ENCODE data around the gene CNGA4. TPM values are rescaled to one million over a fixed set of nuclear protein-coding genes. Genes with fewer than 3 reads are reported as not detected.

Gene CNGA4
- total and polyA plus RNA-seq, 2 of the 13 experiments (the other 11 are each of a cell fraction or from before 2014, with no cell fraction given): 0.03 TPM; not detected in 1

- DNase-seq (ENCODE audit: low spot score): no peak
- Histone ChIP-seq H3K4me3 (replicated peaks in 1 of 3; ENCODE audit: insufficient read depth in 1 of 3, low read depth in 2 of 3, low read length in 3 of 3) (no peak overlapping the region), H3K4me1 (ENCODE audit: insufficient read depth, low read length) (no peaks in the 10 kb centered on the region), H3K27ac (ENCODE audit: extremely low read length, insufficient read depth, low read length) (no peak overlapping the region), H3K79me2 (ENCODE audit: insufficient read depth, low read length) (no peaks in the 10 kb centered on the region), H2AFZ (ENCODE audit: low read length) (no peak overlapping the region), H3K9me3 (ENCODE audit: low read length) (no peaks in the 10 kb centered on the region), H4K20me1 (ENCODE audit: insufficient read depth, low read length) (no peaks in the 10 kb centered on the region), H3K4me2 (ENCODE audit: low read depth, low read length) (no peak overlapping the region), H3K27me3 (ENCODE audit: control insufficient read depth in 1 of 2, insufficient read depth in 2 of 2, low read length in 2 of 2) (peaks cover 0 to 11% of the 10 kb centered on the region in 2 experiments; a peak in 1 of 5 replicates), H3K36me3 (replicated peaks in 1 of 2; ENCODE audit: control insufficient read depth in 1 of 2, insufficient read depth in 2 of 2, low read length in 2 of 2) (no peaks in the 10 kb centered on the region), H3K9ac (ENCODE audit: insufficient read depth, low read depth, low read length) (no peak overlapping the region)
- no peak for FAIRE-seq
- no TSS peak for BruUV-seq (replicated peaks)
- intact Hi-C loops (cut with micrococcal nuclease; ENCODE audit: unreplicated experiment): no loop called here
- CTCF ChIA-PET (ENCODE audit: low intra/inter-chr PET ratio, low total read pairs): no interaction called here
- POLR2A ChIA-PET: no interaction called here
- no peak for ATAC-seq
- WGBS (ENCODE audit: low lambda C conversion rate): 5% methylated on average over 3 of the region's 3 CpGs
- in situ Hi-C loops (cut with HindIII; ENCODE audit: extremely low pct_ligation_motif_present, low pct_unique_long_range_greater_than_20kb): no loop called here
- TF ChIP-seq CHD4 (IDR thresholded peaks at IDR 0.05; ENCODE audit: borderline replicate concordance, low read length): no peak
- TF ChIP-seq KDM5B (CRISPR knock-in tag; IDR thresholded peaks at IDR 0.05; ENCODE audit: borderline replicate concordance): no peak
- TF ChIP-seq ZSCAN22 (CRISPR knock-in tag; IDR thresholded peaks at IDR 0.05): no peak
- no peak for TF ChIP-seq CREBL2 (CRISPR knock-in tag; IDR thresholded peaks at IDR 0.05; ENCODE audit: borderline replicate concordance)
- TF ChIP-seq MAZ (IDR thresholded peaks at IDR 0.05; ENCODE audit: borderline replicate concordance, low read depth, low read length): no peak
- TF ChIP-seq MAZ (CRISPR knock-in tag; IDR thresholded peaks at IDR 0.05; ENCODE audit: low read depth): no peak
- no peak for TF ChIP-seq XRCC5 (optimal IDR thresholded peaks at IDR 0.05; ENCODE audit: low read length)
- no peak for TF ChIP-seq REXO4 (CRISPR knock-in tag; IDR thresholded peaks at IDR 0.05; ENCODE audit: borderline replicate concordance)
- TF ChIP-seq ZNF747 (CRISPR knock-in tag; IDR thresholded peaks at IDR 0.05; ENCODE audit: borderline replicate concordance): no peak
- no peak for TF ChIP-seq TCF12 (IDR thresholded peaks at IDR 0.05)
- no peak for TF ChIP-seq TCF12 (CRISPR knock-in tag; IDR thresholded peaks at IDR 0.05)
- no peak for TF ChIP-seq ZNF790 (CRISPR knock-in tag; IDR thresholded peaks at IDR 0.05; ENCODE audit: borderline replicate concordance)
- no peak for TF ChIP-seq ZNF549 (CRISPR knock-in tag; IDR thresholded peaks at IDR 0.05)
- no peak for TF ChIP-seq ZNF326 (CRISPR knock-in tag; IDR thresholded peaks at IDR 0.05; ENCODE audit: borderline replicate concordance)
- TF ChIP-seq ZNF512B (CRISPR knock-in tag; IDR thresholded peaks at IDR 0.05; ENCODE audit: borderline replicate concordance): no peak
- no peak for TF ChIP-seq ZNF20 (CRISPR knock-in tag; IDR thresholded peaks at IDR 0.05)
- TF ChIP-seq BORCS8-MEF2B (CRISPR knock-in tag; IDR thresholded peaks at IDR 0.05): no peak
- no peak for TF ChIP-seq TEAD3 (CRISPR knock-in tag; optimal IDR thresholded peaks at IDR 0.05; ENCODE audit: borderline replicate concordance)
- TF ChIP-seq, protein P1, sequence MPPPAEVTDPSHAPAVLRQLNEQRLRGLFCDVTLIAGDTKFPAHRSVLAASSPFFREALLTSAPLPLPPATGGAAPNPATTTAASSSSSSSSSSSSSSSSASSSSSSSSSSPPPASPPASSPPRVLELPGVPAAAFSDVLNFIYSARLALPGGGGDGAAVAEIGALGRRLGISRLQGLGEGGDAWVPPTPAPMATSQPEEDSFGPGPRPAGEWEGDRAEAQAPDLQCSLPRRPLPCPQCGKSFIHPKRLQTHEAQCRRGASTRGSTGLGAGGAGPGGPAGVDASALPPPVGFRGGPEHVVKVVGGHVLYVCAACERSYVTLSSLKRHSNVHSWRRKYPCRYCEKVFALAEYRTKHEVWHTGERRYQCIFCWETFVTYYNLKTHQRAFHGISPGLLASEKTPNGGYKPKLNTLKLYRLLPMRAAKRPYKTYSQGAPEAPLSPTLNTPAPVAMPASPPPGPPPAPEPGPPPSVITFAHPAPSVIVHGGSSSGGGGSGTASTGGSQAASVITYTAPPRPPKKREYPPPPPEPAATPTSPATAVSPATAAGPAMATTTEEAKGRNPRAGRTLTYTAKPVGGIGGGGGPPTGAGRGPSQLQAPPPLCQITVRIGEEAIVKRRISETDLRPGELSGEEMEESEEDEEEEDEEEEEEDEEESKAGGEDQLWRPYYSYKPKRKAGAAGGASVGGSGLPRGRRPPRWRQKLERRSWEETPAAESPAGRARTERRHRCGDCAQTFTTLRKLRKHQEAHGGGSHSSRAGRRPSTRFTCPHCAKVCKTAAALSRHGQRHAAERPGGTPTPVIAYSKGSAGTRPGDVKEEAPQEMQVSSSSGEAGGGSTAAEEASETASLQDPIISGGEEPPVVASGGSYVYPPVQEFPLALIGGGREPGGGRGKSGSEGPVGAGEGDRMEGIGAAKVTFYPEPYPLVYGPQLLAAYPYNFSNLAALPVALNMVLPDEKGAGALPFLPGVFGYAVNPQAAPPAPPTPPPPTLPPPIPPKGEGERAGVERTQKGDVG (CRISPR knock-in tag; IDR thresholded peaks at IDR 0.05; ENCODE audit: borderline replicate concordance): no peak
- no peak for TF ChIP-seq ZNF143 (CRISPR knock-in tag; IDR thresholded peaks at IDR 0.05)
- TF ChIP-seq YY1 (IDR thresholded peaks at IDR 0.05; ENCODE audit: insufficient read depth, insufficient replicate concordance, low read depth, low read length): no peak
These were observed 45.4 kb downstream of the CNGA4 start for GRCh38 chr11:6284250-6284649.
